K562 (cell line): Measurements from ENCODE around the gene ULK1. TPM values are rescaled to one million over a fixed set of nuclear protein-coding genes. Genes with fewer than 3 reads are reported as not detected.

Source experiments
- ATF7 ChIP-seq: fragments of 450-650 bp; IDR thresholded peaks from 2 replicates; pipeline ENCODE4 v1.7.1; 2014; ENCODE audit warnings: mild to moderate bottlenecking, moderate library complexity
- BRD4 ChIP-seq: fragments of 200-600 bp; sonication (generic); IDR thresholded peaks from 2 replicates; pipeline ENCODE4 v1.6.1; 2017; ENCODE audit warnings: inconsistent platforms
- CCNT2 ChIP-seq: IDR thresholded peaks from 2 replicates; pipeline ENCODE4 v1.6.1; 2011; ENCODE audit warnings: borderline replicate concordance, low read depth, mild to moderate bottlenecking, moderate library complexity, mixed read lengths, low read length; ENCODE audit not compliant: insufficient read length; ENCODE audit errors: extremely low read depth
- CEBPG ChIP-seq, 3 experiments: fragments of 200-800 bp in 1 of 3; sonication (Bioruptor generic) in 1 of 3; sonication (generic) in 1 of 3; formaldehyde crosslinking in 1 of 3; IDR thresholded peaks in 2 of 3; conservative IDR thresholded peaks in 1 of 3; 2 replicates each; pipeline versions ENCODE4 v1.6.1 to v1.8.0; 2016 to 2022; ENCODE audit warnings: missing compliant biosample characterization in 2 of 3, missing genetic modification characterization in 2 of 3, mild to moderate bottlenecking in 1 of 3, missing genetic modification reagents in 1 of 3
- ERF ChIP-seq: fragments of 450-650 bp; formaldehyde crosslinking; IDR thresholded peaks from 2 replicates; pipeline ENCODE4 v1.4.0; 2020; ENCODE audit warnings: mild to moderate bottlenecking, mixed read lengths
- HDAC2 ChIP-seq: fragments of 450-650 bp; IDR thresholded peaks from 2 replicates; pipeline ENCODE4 v1.6.1; 2016; ENCODE audit warnings: mild to moderate bottlenecking
- HDGF ChIP-seq: fragments of 450-650 bp; IDR thresholded peaks from 2 replicates; pipeline ENCODE4 v1.6.1; 2016
- NR2C2 ChIP-seq, 2 experiments: fragments of 200-800 bp in 1 of 2; sonication (Bioruptor generic) in 1 of 2; sonication (generic) in 1 of 2; formaldehyde crosslinking in 1 of 2; IDR thresholded peaks; 2 replicates each; pipeline versions ENCODE4 v1.6.1 to v1.8.0; 2016 to 2022; ENCODE audit warnings: mild to moderate bottlenecking in 1 of 2, missing compliant biosample characterization in 1 of 2, missing genetic modification characterization in 1 of 2, missing genetic modification reagents in 1 of 2
- SMC3 ChIP-seq: conservative IDR thresholded peaks from 2 replicates; pipeline ENCODE4 v1.6.1; 2011; ENCODE audit warnings: low read depth, low read length, improper control_type of control experiment; ENCODE audit not compliant: insufficient read depth
- THRAP3 ChIP-seq: fragments of 450-650 bp; IDR thresholded peaks from 2 replicates; pipeline ENCODE4 v1.6.1; 2016; ENCODE audit warnings: mild to moderate bottlenecking, inconsistent platforms, borderline replicate concordance
- VEZF1 ChIP-seq: fragments of 200-800 bp; sonication (Bioruptor generic); IDR thresholded peaks from 2 replicates; pipeline ENCODE4 v1.6.1; 2017; ENCODE audit warnings: missing genetic modification characterization, missing compliant biosample characterization
- YBX1 ChIP-seq: fragments of 450-650 bp; IDR thresholded peaks from 2 replicates; pipeline ENCODE4 v1.7.1; 2016; ENCODE audit warnings: mild to moderate bottlenecking
- ZBTB11 ChIP-seq, 3 experiments: fragments of 200-800 bp in 1 of 3; fragments of 250-450 bp in 1 of 3; fragments of 450-650 bp in 1 of 3; sonication (Bioruptor Pico) in 1 of 3; sonication (Bioruptor generic) in 1 of 3; formaldehyde crosslinking in 1 of 3; IDR thresholded peaks; 2 replicates each; pipeline versions ENCODE4 v1.6.1 to v1.8.0; 2016 to 2022; ENCODE audit warnings: mild to moderate bottlenecking in 2 of 3, missing genetic modification characterization in 2 of 3, missing compliant biosample characterization in 1 of 3, moderate library complexity in 1 of 3
- ZFX ChIP-seq: sonication (generic); formaldehyde crosslinking; IDR thresholded peaks from 2 replicates; pipeline ENCODE4 v1.8.0; 2022; ENCODE audit warnings: mild to moderate bottlenecking, missing genetic modification reagents, moderate library complexity
- ZNF12 ChIP-seq: sonication (generic); formaldehyde crosslinking; IDR thresholded peaks from 2 replicates; pipeline ENCODE4 v1.4.0; 2020; ENCODE audit warnings: mild to moderate bottlenecking, missing genetic modification reagents
- ZNF431 ChIP-seq: sonication (generic); formaldehyde crosslinking; IDR thresholded peaks from 2 replicates; pipeline ENCODE4 v1.8.0; 2022; ENCODE audit warnings: mild to moderate bottlenecking, missing genetic modification reagents
- ZNF583 ChIP-seq: fragments of 250-450 bp; sonication (Bioruptor Pico); IDR thresholded peaks from 2 replicates; pipeline ENCODE4 v1.4.0; 2020
- ZNF695 ChIP-seq: fragments of 450-650 bp; formaldehyde crosslinking; IDR thresholded peaks from 2 replicates; pipeline ENCODE4 v1.4.0; 2020; ENCODE audit warnings: mild to moderate bottlenecking, moderate library complexity
- polyA plus RNA-seq, 8 experiments: library from polyadenylated mRNA; depleted of rRNA in 4 of 8; stranded (reverse) in 5 of 8; unstranded in 3 of 8; fragments of >200 nt; fragmentation: Nextera tagmentation in 2 of 8; fragmentation: Illumina TruSeq in 1 of 8; extraction: Ambion mirVana in 2 of 8; extraction: Trizol in 1 of 8; gene quantifications; 2 replicates each; pipeline versions ENCODE4 v1.2.1 to v1.2.3, GENCODE V29; 2011 to 2014; ENCODE audit warnings: inconsistent platforms in 1 of 8, missing spikeins in 1 of 8
- total RNA-seq, 7 experiments: library from RNA; depleted of rRNA in 6 of 7; stranded (reverse); fragments of >200 nt in 6 of 7; fragmentation: Illumina TruSeq in 2 of 7; extraction: Trizol in 2 of 7; gene quantifications; 2 replicates each; pipeline versions ENCODE4 v1.2.1 to v1.2.3, GENCODE V29; 2011 to 2021; ENCODE audit warnings: low replicate concordance in 1 of 7
- TF ChIP-seq, protein P1 (sequence below): sonication (generic); formaldehyde crosslinking; IDR thresholded peaks from 2 replicates; pipeline ENCODE4 v1.8.1; 2022; ENCODE audit warnings: missing genetic modification reagents

The ULK1 gene
- total and polyA plus RNA-seq, 9 of the 15 experiments (the other 6 are each of a cell fraction or from before 2014, with no cell fraction given): 0.15 to 29.4 (median 2.5) TPM

- no peak for TF ChIP-seq CEBPG (CRISPR knock-in tag; IDR thresholded peaks at IDR 0.05)
- no peak for TF ChIP-seq CEBPG (tag; conservative IDR thresholded peaks at IDR 0.05 in 1 of 2, IDR thresholded peaks at IDR 0.05 in 1 of 2)
- TF ChIP-seq BRD4: no peak
- no peak for TF ChIP-seq ZNF12 (CRISPR knock-in tag)
- peak; percentile 70 for TF ChIP-seq ATF7
- peak; percentile 96 for TF ChIP-seq VEZF1
- TF ChIP-seq HDAC2: peak; percentile 76; the same call in 1 of the 2 replicates
- TF ChIP-seq NR2C2 (CRISPR knock-in tag; IDR thresholded peaks at IDR 0.05): peak; percentile 14; the same call in 1 of the 2 replicates
- peak; percentile 86 for TF ChIP-seq NR2C2 (tag; IDR thresholded peaks at IDR 0.05)
- TF ChIP-seq ZNF583 (CRISPR knock-in tag): peak; percentile 60; the same call in 1 of the 2 replicates
- TF ChIP-seq YBX1: no peak
- no peak for TF ChIP-seq HDGF
- no peak for TF ChIP-seq THRAP3
- TF ChIP-seq ZNF695 (CRISPR knock-in tag): 0 out of 2 replicates have a peak, but pooled peaks have one; percentile 44
- peak; percentile 68 for TF ChIP-seq ZFX
- TF ChIP-seq SMC3: 0 out of 2 replicates have a peak, but pooled peaks have one; percentile 46
- TF ChIP-seq ZBTB11 (CRISPR knock-in tag; IDR thresholded peaks at IDR 0.05): peak in 2 of 3 experiments; percentile 43 to 89; a peak in 2 of 6 replicates
- no peak for TF ChIP-seq ZNF431 (CRISPR knock-in tag)
- TF ChIP-seq CCNT2: peak; percentile 91
- TF ChIP-seq ERF (CRISPR knock-in tag): peak; percentile 89
- TF ChIP-seq, protein P1, sequence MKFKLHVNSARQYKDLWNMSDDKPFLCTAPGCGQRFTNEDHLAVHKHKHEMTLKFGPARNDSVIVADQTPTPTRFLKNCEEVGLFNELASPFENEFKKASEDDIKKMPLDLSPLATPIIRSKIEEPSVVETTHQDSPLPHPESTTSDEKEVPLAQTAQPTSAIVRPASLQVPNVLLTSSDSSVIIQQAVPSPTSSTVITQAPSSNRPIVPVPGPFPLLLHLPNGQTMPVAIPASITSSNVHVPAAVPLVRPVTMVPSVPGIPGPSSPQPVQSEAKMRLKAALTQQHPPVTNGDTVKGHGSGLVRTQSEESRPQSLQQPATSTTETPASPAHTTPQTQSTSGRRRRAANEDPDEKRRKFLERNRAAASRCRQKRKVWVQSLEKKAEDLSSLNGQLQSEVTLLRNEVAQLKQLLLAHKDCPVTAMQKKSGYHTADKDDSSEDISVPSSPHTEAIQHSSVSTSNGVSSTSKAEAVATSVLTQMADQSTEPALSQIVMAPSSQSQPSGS: no peak
Observed at GRCh38 chr12:131949431-131950181, 55.2 kb downstream of the ULK1 start, which contains the start of gene EP400 (continued).
